HG02973 (cell line): ENCODE data around the gene OPN1MW3.
"Not testable (repeated sequence)": the region's sequence is repeated elsewhere in the genome, so short reads cannot be mapped to it uniquely, and the experiment has no call there.

Experiments
- ATAC-seq: cut with Tn5 transposase; IDR thresholded peaks from one replicate; pipeline ENCODE4 v1.9.1; 2021; ENCODE audit warnings: moderate library complexity; ENCODE audit not compliant: unreplicated experiment

OPN1MW3 gene

GRCh38 chrX:154295664-154296310 lies 38.4 kb downstream of the OPN1MW3 start, which contains the start of gene TKTL1:
Gene TKTL1, plus strand, starts transcription at chrX:154295795. Its CDS starts 65 bp downstream, at chrX:154295860.
- ATAC-seq: no peak

- no peak for ATAC-seq
These were observed 39.3 kb downstream of the OPN1MW3 start for GRCh38 chrX:154296731-154297130.

DNA sequence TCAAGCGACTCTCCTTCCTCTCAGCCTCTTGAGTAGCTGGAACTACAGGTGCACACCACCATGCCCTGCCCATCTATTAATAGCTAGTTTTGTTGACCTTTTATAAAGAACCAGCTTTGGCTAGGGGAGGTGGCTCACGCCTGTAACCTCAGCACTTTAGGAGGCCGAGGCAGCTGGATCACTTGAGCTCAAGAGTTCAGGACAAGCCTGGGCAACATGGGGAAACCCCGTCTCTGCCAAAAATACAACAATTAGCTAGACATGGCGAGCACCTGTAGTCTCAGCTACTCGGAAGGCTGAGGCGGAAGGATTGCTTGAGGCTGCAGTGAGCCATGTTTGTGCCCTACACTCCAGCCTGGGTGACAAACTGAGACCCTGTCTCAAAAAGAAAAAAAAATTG lies 40.9 kb downstream of the OPN1MW3 start:
- ATAC-seq: no peak

DNA sequence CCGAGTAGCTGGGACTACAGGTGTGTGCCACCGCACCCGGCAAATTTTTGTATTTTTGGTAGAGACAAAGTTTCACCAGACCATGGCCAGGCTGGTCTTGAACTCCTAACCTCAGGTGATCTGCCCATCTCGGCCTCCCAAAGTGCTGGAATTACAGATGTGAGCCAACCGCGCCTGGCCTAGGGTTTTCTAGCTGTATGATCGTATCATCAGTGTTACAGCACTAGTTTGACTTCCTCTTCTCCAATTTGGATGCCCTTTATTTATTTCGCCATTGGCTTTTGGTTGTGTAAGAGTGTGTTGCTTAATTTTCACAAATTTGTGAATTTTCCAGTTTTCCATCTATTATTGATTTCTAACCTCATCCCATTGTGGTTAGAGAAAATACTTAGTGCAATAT lies 43.4 kb downstream of the OPN1MW3 start:
- no peak for ATAC-seq

DNA sequence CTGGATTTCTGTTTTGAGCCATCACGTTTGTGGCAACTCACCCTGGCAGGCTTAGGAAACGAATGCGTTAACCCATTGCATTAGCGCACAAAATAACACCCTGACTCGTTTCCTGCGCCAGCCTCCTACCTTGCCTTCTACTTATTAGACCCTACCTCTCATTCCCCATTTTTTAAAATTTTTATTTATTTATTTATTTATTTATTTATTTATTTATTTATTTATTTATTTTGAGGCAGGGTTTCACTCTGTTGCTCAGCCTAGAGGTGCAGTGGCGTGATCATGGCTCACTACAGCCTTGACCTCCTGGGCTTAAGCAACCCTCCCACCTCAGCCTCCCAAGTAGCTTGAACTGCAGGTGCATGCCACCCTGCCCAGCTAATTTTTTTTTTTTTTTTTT lies 45.6 kb downstream of the OPN1MW3 start:
- ATAC-seq: not testable (repeated sequence)

- ATAC-seq: no peak
These were observed 46.1 kb downstream of the OPN1MW3 start for GRCh38 chrX:154303476-154303875.

DNA sequence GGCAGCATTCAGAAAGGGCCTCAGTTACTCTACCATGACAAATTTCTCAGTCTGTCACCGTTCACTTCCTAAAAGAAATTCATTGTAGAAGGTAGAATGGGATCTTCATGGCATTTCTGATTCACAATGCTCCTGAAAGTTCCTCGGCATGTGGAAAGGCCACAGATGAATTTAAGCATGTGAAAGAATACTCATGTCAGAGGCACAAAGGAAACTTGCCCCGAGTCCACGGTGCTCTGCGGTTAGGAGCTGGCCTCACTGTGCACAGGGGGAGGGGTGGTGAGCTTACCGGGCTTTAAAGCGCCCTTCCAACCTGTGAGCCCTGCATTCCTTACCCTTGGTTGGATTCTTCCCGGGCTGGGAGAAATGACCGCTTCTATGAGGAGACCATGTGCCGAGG lies 47.5 kb downstream of the OPN1MW3 start:
- ATAC-seq: no peak

GRCh38 chrX:154305541-154306205 lies 48.3 kb downstream of the OPN1MW3 start:
- no peak for ATAC-seq

DNA sequence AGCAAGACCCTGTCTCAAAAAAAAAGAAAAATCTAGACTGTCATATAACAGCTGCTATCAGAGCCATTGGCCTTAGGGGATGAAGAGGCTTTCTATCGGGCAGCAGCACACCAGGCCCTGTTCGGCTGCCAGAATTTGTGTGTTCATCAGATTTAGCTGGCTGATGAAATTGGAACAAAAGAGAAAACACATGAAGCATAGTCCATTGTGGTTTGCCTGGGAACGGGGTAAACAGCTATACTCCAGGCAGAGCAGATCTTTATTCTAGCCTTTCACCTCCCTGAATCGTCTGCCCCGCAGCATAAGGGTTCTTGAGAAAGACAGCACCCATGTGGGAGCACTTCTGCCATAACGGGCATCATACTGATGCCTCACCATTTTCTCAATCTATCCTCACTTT lies 49.8 kb downstream of the OPN1MW3 start:
- ATAC-seq: no peak

DNA sequence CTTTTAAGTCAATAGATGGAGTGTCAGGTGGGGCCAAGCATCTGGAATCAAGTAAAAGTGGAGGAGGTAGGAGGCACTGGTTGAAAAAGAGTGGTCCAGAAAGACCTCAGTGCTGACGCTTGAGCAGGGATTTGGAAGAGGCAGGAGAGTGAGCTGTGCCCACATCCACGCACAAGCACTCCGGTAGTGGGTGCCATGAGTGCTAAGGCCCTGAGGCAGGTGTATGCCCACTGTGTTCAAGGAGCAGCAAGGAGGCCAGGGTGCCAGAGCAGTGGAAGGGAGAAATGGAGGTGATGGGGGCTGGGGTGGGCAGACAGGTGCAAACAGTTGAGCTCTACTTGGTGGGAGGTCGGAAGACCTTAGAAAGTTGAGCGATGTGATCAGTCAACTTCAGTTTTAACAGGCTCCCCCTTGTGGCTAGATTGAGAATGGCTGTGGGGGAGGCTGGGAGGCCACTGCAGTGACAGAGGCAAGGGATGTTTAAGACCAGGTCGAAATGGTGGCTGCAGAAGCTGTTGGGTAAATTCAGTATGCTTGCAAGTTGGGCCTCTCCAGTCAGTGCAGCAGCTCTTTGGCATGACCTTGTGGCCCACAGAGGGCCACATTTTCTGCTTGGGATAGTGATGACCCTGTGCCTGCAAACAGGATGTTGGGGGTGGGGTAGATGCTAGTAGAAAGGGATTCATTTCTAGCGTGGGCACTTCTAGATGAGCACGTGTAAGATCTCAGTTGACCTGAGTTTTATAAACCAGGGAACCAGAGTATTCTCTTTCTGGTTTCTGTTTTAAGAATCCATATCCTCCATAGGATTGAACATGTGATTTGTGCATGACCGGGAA lies 50.9 kb downstream of the OPN1MW3 start:
- ATAC-seq: no peak

DNA sequence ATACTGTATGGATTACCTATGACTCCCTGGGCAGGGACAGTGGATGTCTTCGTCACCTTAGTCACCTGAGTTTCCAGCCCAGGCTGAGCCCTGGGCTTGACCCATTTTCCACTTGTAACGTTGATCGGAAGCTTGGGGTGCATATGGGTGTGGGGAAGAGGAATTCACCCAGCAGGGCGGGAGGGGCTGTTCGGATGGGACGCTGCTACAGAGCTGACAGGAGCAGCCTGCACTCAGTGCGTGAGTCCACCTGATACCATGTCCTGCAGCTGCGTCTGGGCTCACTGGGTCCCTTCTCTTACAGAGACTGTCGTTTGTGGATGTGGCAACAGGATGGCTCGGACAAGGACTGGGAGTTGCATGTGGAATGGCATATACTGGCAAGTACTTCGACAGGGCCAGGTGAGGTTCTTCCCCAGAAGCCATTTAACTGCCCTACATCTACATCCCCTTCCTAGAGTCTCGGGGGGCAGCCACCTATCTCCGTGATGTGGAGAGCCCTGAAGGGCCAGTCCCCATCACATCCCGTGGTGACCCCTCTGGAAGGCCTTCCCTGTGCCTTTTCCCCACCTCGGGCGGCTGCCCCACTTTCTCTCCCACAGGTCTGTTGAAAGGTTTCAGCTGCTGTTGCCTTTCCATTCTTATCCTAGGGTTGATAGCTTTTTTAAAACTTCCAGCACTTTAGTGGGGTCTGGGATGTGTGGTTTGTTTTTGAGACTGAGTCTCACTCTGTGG lies 51.8 kb downstream of the OPN1MW3 start:
- no peak for ATAC-seq

- no peak for ATAC-seq
These were observed 53.5 kb downstream of the OPN1MW3 start for GRCh38 chrX:154310616-154311536.

GRCh38 chrX:154312116-154312515 lies 54.7 kb downstream of the OPN1MW3 start:
- ATAC-seq: no peak

DNA sequence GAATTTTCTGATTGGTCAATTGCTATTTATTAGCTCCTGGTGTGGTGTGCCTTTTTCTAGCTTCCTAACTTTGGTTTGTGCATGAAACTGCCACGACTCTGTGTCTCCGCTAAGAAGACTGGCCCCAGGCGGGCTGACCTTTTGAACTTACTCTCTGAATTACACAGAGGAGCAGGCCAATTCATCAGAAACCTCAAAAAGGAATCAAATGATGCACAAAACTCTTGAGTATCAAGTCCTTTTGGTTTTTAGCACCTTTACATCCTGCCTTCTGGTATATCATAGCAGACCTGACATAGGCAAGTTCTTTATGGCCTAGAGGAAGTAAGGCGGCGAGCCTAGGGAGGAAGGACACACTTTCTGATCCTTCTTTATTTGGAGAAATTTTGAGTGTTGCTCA lies 55.8 kb downstream of the OPN1MW3 start:
- no peak for ATAC-seq

DNA sequence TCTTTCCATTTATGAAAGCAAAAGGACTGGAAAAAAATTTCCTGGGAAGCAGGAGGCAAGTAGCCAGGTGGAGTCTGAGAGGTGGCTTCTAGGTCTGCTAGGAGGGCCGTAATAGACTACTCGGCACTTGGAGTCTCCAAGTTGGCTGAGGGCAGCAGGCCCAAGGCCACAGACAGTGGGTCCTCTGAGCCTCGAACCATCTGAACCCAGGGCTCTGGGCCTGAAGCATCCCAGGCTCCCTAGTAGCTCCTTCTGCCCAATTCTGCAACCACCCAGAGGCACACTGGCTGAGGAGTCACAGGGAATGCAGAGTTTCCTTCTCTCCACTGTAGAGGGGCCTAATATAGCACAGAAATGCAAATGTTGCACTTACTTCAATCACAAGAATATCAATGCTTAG lies 58.0 kb downstream of the OPN1MW3 start:
- no peak for ATAC-seq

DNA sequence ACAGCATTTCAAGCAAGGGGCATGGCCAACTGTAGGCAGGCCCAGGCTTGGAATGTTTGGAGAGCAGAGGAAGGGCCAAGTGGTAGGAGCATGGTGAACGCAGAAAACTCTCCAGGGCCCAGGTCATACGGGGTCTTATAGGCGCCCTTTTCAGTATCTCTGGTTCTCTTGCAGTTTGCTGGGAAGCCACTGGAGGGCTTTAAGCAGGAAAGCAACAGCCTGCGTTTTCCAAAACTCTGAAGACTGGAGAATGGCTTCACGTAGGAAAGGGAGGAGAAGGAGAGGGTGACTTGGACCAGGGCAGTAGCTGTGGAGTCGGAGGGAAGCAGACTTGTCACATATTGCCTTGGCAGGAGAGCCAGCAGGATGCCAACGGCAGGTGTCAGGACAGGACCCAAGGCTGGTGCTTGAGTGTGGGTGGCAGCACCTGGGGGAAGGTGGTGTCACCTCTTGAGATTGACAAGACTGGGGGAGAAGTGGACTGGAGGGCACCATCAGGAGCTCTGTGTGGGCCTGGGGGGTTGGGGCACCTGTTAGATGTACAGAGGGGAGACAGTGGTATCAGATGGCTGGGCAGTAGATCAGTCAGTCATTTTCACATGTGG lies 60.1 kb downstream of the OPN1MW3 start:
- no peak for ATAC-seq

DNA sequence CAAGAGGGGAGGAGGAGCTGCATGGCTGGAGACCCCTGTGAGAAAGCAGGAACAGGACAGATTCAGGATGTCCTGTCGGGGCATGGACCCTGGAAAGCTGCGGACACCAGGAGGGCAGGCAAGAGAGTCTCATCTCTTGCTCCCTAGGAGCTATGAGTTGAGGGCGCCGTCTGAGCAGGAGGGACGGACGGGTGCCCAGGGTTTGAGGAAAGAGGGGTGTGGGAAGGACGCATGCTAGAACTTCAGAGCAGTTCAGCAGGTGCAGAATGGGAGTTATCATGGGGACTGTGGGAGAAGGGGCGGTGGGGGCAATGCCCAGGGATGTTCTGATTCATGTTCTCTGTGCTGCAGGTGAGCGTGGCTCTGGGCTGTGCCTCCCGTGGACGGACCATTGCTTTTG lies 63.0 kb downstream of the OPN1MW3 start:
- ATAC-seq: no peak
